C1 segment of cervical spinal cord (tissue), 14 donors: ENCODE data around the gene CNPPD1.
A peak's percentile ranks its signal among the peaks of the same experiment; 100 is the strongest.

ENCODE experiments used
- DNase-seq, 14 donors: peaks; one replicate each; lab custom pipeline; 2025; lab: John Stamatoyannopoulos, UW

Gene CNPPD1

DNA sequence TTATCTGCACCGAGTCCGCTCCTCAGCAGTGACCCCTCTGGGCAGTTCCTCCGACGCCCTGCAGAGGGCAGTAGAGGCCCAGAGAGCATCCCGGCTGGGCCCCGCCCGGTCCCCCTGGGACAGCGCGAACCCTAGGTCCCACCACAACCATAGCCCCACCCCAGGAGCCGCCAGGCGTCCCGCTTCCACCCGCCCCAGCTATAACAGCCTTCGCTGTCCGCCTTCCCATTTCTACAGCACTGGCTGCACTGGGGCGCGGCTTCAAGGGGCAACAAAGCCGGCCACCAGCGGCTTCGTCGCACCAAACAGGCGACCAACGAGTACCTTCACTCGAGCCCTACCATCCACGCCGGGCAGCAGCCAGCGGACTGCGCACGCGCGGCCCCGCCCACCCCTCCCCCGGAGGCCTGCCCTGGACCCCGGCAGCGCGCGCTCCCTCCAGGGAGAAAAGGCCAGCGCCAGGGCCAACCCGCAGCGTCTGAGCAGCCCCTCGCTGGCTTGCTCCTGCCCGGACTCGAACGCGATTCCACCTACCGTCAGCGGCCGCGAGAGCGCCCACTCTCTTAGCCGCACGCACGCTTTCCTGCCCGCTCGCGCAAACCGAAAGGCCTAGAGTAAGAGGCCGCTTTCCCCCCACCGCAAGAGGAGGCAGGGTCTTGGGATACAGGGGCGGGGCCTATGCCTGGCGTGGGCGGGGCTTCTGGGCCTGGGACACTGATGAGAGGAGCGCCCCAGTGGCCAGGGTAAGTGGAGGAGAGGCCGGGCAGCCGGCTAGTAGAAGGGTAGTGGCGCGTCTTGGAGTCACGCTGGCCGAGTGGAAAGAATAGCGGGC, 16.3 kb downstream of the CNPPD1 start, which contains the start of gene NHEJ1:
Gene NHEJ1, minus strand, starts transcription at position 630 of the 832 bp plus-strand sequence. CDS start 2,453 bp downstream, outside the sequence.
- DNase-seq: peak; percentile 72 to 99 (median 96)

GRCh38 chr2:219159771-219160185, 16.9 kb downstream of the CNPPD1 start:
- no peak for DNase-seq

DNA sequence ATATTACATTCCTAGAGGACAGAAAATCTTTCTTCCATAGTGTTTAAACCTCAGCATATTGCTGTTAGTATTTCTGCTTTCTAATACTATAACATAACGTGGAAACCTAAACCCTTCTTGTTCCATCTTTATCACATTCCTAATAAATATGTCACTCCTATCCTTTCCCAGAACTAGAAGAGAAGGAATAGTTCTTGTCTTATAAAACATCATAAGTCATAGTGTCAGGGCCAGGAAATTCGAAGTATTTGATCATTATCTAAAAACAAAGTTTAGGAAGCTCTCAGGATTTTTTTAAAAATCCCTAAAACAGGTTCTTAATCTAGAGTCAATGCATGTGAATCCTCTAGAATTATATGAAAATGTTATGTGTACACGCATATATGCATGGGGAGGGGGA, 18.1 kb downstream of the CNPPD1 start:
- no peak for DNase-seq

DNA sequence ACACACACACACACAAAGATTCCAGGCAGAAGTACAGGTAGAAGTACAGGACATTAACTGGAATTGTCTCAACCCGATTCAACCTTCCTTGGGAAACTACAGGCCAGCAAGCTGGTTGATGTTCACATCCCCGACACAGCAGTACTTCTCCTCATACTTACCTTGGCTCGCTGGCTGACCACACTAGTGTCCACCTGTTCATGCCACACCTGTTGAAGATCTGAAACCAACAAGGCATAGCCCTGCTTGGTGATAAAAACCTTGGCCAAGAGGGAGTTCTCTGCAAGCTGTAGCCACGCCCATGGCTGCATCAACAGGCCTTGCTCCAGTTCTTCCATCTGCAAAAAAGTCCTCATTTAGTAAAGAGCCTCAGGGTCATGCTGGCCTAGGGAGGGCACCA, 18.7 kb downstream of the CNPPD1 start:
- no peak for DNase-seq

DNA sequence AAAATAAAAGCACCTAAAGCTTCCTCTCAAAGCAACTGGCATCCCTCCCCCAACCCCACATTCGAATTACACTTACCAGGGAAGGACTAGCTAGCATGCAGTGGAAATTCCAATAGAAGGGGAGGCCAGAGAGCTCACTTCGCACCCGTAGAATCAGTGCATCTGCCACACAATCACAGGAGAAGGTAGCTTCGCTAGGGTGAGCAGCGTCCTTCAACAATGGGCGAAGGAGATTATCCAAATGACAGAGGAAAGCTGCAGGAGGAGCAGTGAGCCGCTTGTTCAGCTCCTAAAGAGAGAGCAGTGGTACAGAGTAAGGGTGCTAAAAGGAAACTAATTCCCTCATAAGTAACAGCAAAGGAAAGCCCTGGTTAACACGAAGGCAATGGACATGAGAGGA, 19.3 kb downstream of the CNPPD1 start:
- no peak for DNase-seq

DNA sequence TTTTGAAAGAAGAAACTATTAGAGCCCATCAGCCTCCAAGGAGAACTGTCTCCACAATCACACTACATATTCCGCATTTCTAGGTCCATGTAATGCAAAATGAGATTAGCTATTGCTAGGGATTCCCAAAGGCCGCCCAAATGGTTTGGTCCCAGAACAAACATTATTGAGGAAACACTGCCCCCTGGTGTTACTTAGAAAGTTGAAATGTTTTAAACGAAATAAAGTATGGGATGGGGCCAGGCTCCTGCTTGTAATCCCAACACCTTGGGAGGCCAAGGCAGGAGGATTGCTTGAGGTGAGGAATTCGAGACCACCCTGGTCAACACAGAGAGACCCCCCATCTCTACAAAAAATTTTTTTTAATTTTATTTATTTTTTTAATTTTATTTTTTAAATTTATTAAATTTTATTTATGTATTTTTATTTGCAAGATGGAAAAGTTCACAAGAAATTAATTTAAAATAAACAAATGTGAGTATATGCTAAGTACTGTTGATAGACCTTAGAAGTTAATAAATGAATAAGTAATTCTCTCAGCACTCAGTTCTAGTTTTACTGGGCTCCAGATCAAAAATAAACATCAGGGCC, 21.6 kb downstream of the CNPPD1 start:
- DNase-seq: peak in 2 of 14 donors; percentile 23 to 28

GRCh38 chr2:219149667-219150066, 27.1 kb downstream of the CNPPD1 start:
- DNase-seq: no peak

DNA sequence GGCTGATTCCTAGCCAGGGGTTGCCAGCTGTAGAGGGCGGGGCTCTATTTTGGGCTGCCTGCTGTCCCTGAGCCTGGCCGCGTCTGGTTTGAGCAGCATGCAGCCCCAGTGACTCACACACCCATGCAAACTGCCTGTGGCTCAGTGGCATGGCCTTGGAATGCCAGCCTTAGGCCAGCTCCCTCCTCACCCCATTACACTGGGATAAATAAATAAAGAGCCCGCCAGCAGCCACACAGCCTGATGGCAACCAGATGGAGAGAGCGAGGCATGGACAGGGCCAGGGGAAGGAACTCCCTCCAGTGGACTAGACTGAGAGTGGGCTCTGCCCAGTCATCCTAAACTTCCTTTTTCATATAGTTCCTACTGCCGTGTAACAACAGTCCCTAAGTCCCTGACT, 34.4 kb downstream of the CNPPD1 start:
- DNase-seq: no peak

- no peak for DNase-seq
Observed at GRCh38 chr2:219140722-219141121, 36.0 kb downstream of the CNPPD1 start.

GRCh38 chr2:219133976-219134375, 42.7 kb downstream of the CNPPD1 start:
- no peak for DNase-seq

DNA sequence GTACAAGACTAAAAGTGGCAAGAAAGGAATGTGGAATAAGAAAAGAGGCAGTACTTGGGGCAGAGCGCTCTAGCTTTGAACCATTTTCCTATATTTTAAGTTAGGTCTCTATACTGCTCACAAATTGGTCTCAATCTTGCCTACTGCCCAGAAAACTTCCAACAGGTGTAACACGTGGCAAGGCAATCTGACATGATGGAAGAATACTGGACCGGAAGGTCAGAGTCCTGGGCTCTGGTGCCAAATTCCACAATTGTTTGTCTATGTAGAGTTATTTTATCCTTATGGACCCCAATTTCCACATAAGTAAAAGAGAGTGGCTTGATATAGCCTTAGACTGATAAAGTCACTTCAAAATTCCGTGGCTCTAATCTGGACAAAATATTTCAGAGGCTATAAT, 45.0 kb downstream of the CNPPD1 start:
- DNase-seq: no peak

- no peak for DNase-seq
Observed at GRCh38 chr2:219131327-219131726, 45.4 kb downstream of the CNPPD1 start.

- no peak for DNase-seq
Observed at GRCh38 chr2:219129589-219129988, 47.1 kb downstream of the CNPPD1 start.

DNA sequence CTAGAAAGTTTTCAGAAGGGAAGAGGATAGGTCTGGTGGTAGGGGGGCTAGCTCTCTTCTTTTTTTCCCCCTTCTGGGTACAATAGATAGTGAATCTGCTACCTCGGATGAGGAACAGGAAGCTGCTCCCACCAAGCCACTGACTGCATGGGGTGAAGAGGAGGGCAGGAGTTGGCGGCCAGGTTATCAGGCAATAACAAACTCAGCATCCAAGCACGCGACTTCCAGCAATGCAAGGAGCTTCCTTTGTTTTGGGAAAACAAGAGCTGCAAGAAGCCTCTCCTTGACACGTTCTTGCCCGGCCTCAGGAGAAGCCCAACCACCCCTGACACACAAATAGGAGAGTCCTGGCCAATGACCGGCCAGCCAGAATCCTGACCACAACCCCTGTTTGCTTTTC, 48.3 kb downstream of the CNPPD1 start:
- DNase-seq: no peak

DNA sequence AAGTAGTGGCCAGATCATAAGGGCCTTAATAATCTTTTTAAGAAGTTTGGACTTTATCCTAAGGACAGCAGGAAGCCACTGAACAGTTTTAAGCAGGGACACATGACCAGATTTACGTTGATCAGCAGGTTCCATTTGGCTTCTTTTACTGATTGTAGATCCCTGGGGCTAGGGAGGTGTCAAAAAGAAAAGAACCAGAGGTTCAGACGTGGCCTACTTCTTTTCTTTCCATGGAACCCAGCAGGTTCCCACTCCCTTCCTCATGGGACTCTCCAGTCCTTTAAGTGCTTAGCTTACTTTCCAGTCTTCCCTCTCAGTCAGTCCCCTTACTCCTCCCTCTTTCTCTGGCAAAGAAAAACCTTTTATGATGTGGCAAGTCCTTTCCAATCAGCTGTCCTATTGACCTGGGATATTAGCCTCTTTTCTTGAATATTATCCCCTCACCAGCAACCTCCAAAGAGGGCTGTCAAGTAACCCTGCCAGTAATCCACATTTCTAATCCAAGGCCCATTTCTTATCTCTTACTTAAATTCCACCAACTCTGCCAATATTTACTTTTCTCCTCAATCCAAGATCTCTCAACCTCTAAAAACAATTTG, 49.6 kb downstream of the CNPPD1 start:
- no peak for DNase-seq

GRCh38 chr2:219126555-219126954, 50.2 kb downstream of the CNPPD1 start:
- no peak for DNase-seq

DNA sequence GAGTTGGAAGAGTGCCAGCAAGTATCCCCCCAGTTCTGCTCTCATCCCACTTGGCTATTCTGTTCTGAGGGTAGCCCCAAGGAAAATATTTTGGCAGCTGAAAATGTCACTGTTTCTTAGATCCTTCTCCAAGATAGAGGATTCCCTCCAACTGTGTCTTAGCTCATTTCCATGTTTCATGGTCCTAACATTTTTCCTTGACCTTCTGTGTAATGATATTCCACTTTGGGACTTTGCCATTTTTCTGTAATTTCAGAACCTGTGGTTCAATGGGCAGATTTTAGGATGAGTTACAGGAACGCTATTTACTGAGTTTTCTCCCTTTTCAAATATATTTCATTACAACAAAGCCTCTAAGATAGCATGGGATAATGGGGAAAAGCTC, 50.8 kb downstream of the CNPPD1 start:
- DNase-seq: no peak

DNA sequence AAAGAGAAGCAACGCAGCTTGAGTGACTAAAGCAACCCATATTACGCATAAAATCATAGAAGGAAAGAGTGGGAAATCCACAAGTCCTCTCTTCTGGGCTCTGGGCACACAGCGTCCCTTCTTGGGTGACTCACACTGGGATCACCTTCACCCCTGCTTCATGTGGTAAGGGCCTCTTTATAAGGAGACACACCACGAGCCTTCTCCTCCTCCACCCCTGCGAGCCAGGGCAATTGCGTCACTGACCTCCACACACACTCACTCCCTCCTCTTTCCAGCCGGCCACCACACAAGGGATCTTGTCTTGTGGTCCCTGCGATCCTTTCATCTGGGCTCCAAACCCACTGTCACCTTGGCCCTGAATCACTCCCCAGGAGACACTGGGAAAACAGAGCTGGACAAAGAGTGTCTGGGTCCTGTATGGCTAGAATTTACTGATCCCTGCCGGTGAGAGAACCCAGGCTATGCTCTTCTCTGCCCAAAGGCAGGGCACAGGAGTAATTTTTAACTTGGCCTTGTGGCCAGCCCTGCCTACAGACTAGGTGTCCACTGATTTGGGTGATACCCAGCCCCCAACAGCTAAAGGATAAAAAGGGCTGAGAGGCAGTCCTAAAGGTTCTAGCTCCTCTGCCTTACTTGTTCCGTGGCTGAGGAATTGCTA, 51.4 kb downstream of the CNPPD1 start:
- peak in 1 of 14 donors; percentile 16 for DNase-seq

DNA sequence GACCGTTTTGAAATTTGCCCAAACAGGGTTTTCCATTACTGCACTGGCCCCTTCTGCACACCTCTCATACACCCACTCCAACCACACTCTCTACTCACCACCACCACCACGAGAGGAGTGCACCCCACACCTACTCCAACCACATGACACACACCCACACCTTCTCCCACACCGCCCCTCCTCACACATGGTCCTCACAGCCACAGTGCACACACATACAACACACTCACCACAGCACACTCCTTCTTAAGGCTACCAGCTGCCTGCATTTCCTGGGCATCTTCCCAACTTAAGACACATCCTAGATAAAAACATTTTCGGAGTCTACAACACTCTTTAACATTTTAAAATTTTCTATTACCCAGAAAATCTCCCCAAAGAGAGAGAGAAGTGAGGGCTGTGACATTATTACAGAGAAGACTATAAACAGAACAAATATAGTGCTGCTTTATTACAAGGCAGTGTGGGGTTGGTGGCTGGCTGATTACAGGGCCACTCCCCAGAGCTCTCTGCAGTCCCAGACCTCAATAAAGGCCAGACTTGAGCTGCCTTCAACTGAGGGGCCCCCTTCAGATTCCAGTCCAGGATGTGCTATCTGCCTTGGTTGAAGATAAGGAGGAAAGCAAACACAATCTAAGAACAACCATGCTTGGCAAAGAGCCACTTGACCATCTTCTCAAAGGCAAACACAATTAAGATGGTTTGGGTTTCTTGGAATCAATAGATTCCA, 52.2 kb downstream of the CNPPD1 start:
- DNase-seq: no peak

GRCh38 chr2:219123356-219124135, 53.2 kb downstream of the CNPPD1 start:
- no peak for DNase-seq
